Ectodermal cell (in vitro differentiated cells): ENCODE data around the gene CMSS1.

ENCODE experiments used
- H3K27ac ChIP-seq: 2 replicates; pipeline ENCODE4 v1.7.0; 2013; ENCODE audit warnings: mild to moderate bottlenecking, low read depth, low read length; ENCODE audit not compliant: insufficient read depth, poor library complexity, severe bottlenecking
- H3K27me3 ChIP-seq: 2 replicates; pipeline ENCODE4 v1.7.0; 2013; ENCODE audit warnings: mild to moderate bottlenecking, low read length; ENCODE audit not compliant: insufficient read depth, control insufficient read depth, poor library complexity, severe bottlenecking
- H3K36me3 ChIP-seq: one replicate; pipeline ENCODE4 v1.7.0; 2013; ENCODE audit warnings: low read length; ENCODE audit not compliant: control insufficient read depth, insufficient read depth
- H3K4me1 ChIP-seq: one replicate; pipeline ENCODE4 v1.7.0; 2013; ENCODE audit warnings: low read length; ENCODE audit not compliant: control insufficient read depth, insufficient read depth
- H3K4me3 ChIP-seq: 2 replicates; pipeline ENCODE4 v1.7.0; 2013; ENCODE audit warnings: low read depth, low read length, control low read depth; ENCODE audit not compliant: insufficient read depth
- H3K9me3 ChIP-seq: 2 replicates; pipeline ENCODE4 v1.7.0; 2013; ENCODE audit warnings: mild to moderate bottlenecking, low read length, moderate library complexity; ENCODE audit not compliant: control insufficient read depth
- WGBS, 2 experiments: methylation state at CpG; one replicate each; pipeline ENCODE4 v1.1.7; 2013; ENCODE audit warnings: missing lambda C conversion rate in 2 of 2; 5-methylcytosine and 5-hydroxymethylcytosine counted together

Gene CMSS1

GRCh38 chr3:100075851-100076730 lies 258.4 kb downstream of the CMSS1 start:
- Histone ChIP-seq H3K27me3 (no peaks in the 10 kb centered on the region), H3K4me3 (no peak overlapping the region), H3K9me3 (no peaks in the 10 kb centered on the region), H3K4me1 (peaks cover 7% of the 10 kb centered on the region), H3K27ac (no peak overlapping the region), H3K36me3 (no peaks in the 10 kb centered on the region)
- 94 to 95% methylated on average over 3 to 4 of the region's 4 CpGs for WGBS, 2 experiments

- Histone ChIP-seq H3K9me3 (no peaks in the 10 kb centered on the region), H3K27ac (no peak overlapping the region), H3K36me3 (no peaks in the 10 kb centered on the region), H3K4me3 (no peak overlapping the region), H3K4me1 (peaks cover 7% of the 10 kb centered on the region), H3K27me3 (no peaks in the 10 kb centered on the region)
- WGBS, 2 experiments: 92 to 93% methylated on average over 7 of the region's 7 CpGs
Observed at GRCh38 chr3:100076731-100077529, 259.3 kb downstream of the CMSS1 start.

GRCh38 chr3:100079328-100079727 lies 261.7 kb downstream of the CMSS1 start:
- H3K4me1 ChIP-seq: no peaks in the 10 kb centered on the region
- H3K4me3 ChIP-seq: no peak overlapping the region
- H3K9me3 ChIP-seq: no peaks in the 10 kb centered on the region
- WGBS, 2 experiments: 100% methylated on average over 1 of the region's 1 CpG; no CpG with 5 or more reads in 1 of the 2 experiments
- no peaks in the 10 kb centered on the region for H3K36me3 ChIP-seq
- no peaks in the 10 kb centered on the region for H3K27me3 ChIP-seq
- H3K27ac ChIP-seq: no peak overlapping the region

- 95 to 97% methylated on average over 2 of the region's 2 CpGs for WGBS, 2 experiments
- Histone ChIP-seq H3K4me1 (no peaks in the 10 kb centered on the region), H3K27ac (no peak overlapping the region), H3K4me3 (no peak overlapping the region), H3K27me3 (no peaks in the 10 kb centered on the region), H3K9me3 (no peaks in the 10 kb centered on the region), H3K36me3 (no peaks in the 10 kb centered on the region)
Observed at GRCh38 chr3:100080573-100080972, 262.9 kb downstream of the CMSS1 start.

- Histone ChIP-seq H3K36me3 (no peaks in the 10 kb centered on the region), H3K4me1 (peaks cover under 1% of the 10 kb centered on the region), H3K27ac (no peak overlapping the region), H3K9me3 (no peaks in the 10 kb centered on the region), H3K27me3 (no peaks in the 10 kb centered on the region), H3K4me3 (no peak overlapping the region)
- WGBS, 2 experiments: 84 to 94% methylated on average over 1 of the region's 1 CpG
Observed at GRCh38 chr3:100081311-100081710, 263.6 kb downstream of the CMSS1 start.

- Histone ChIP-seq H3K4me3 (no peak overlapping the region), H3K36me3 (no peaks in the 10 kb centered on the region), H3K4me1 (peaks cover 8% of the 10 kb centered on the region), H3K27me3 (no peaks in the 10 kb centered on the region), H3K9me3 (no peaks in the 10 kb centered on the region), H3K27ac (no peak overlapping the region)
- 84 to 97% methylated on average over 2 of the region's 2 CpGs for WGBS, 2 experiments
Observed at GRCh38 chr3:100081986-100082692, 264.5 kb downstream of the CMSS1 start.

GRCh38 chr3:100082714-100083113 lies 265.1 kb downstream of the CMSS1 start:
- WGBS, 2 experiments: 100% methylated on average over 1 of the region's 1 CpG
- H3K4me3 ChIP-seq: no peak overlapping the region

GRCh38 chr3:100083209-100083608 lies 265.5 kb downstream of the CMSS1 start:
- Histone ChIP-seq H3K4me1 (peaks cover 8% of the 10 kb centered on the region), H3K27me3 (no peaks in the 10 kb centered on the region), H3K36me3 (no peaks in the 10 kb centered on the region), H3K4me3 (no peak overlapping the region), H3K9me3 (no peaks in the 10 kb centered on the region), H3K27ac (no peak overlapping the region)
- WGBS, 2 experiments: 94 to 99% methylated on average over 6 of the region's 6 CpGs

More at GRCh38 chr3:100082714-100083113, 265.1 kb downstream of the CMSS1 start:
- no peaks in the 10 kb centered on the region for H3K27me3 ChIP-seq
- H3K36me3 ChIP-seq: no peaks in the 10 kb centered on the region
- H3K9me3 ChIP-seq: no peaks in the 10 kb centered on the region
- H3K27ac ChIP-seq: no peak overlapping the region
- H3K4me1 ChIP-seq: peaks cover 8% of the 10 kb centered on the region

- Histone ChIP-seq H3K4me1 (peaks cover 12% of the 10 kb centered on the region), H3K9me3 (no peaks in the 10 kb centered on the region), H3K36me3 (no peaks in the 10 kb centered on the region), H3K27me3 (no peaks in the 10 kb centered on the region), H3K27ac (no peak overlapping the region), H3K4me3 (no peak overlapping the region)
- 95 to 98% methylated on average over 6 to 7 of the region's 7 CpGs for WGBS, 2 experiments
Observed at GRCh38 chr3:100084100-100084806, 266.6 kb downstream of the CMSS1 start.
